GM12873 (cell line): ENCODE measurements around the gene ATP8A1.

Experiments
- TF ChIP-seq, protein P1 (sequence below): IDR thresholded peaks from 2 replicates; pipeline ENCODE4 v1.5.1; 2012; ENCODE audit warnings: low read depth, mild to moderate bottlenecking, moderate library complexity, low read length, control low read depth; ENCODE audit not compliant: insufficient read depth; ENCODE audit errors: missing control alignments

Gene ATP8A1

DNA sequence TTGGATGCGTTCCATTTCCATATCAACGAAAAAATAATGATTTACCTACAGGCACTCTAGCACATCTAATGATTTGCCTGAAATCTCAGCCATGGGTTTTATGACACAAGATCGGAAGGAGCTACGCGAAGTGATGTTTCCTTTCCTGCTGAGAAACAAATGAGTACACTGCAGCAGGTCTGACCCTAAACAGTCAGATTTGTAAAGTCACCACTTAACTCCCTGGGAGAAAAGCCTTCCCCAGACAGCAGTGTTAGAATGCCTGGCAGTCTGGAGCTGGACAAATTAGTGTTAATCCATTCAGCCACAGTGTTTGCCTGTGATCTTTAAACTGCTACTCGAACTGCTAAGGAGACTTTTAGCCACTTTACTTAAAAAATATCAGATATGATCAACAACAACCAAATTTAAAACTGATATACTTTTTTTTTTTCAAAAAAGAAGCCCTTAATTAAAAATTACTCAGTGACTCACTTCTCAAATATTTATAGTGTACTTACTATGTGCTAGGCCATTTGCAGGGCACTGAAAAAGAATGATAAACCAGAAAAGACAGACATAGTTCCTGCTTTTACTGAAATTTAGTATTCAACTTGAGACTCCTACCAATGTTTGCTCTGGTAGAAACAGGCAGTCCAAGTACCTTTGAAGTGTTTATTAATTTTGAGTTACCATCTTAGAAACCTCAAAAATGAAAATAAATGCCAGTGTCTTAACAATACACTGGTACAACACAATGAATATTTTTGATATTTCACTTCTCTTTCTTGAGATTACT is 155.1 kb downstream of the ATP8A1 start:
- TF ChIP-seq, protein P1, sequence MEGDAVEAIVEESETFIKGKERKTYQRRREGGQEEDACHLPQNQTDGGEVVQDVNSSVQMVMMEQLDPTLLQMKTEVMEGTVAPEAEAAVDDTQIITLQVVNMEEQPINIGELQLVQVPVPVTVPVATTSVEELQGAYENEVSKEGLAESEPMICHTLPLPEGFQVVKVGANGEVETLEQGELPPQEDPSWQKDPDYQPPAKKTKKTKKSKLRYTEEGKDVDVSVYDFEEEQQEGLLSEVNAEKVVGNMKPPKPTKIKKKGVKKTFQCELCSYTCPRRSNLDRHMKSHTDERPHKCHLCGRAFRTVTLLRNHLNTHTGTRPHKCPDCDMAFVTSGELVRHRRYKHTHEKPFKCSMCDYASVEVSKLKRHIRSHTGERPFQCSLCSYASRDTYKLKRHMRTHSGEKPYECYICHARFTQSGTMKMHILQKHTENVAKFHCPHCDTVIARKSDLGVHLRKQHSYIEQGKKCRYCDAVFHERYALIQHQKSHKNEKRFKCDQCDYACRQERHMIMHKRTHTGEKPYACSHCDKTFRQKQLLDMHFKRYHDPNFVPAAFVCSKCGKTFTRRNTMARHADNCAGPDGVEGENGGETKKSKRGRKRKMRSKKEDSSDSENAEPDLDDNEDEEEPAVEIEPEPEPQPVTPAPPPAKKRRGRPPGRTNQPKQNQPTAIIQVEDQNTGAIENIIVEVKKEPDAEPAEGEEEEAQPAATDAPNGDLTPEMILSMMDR: no peak

DNA sequence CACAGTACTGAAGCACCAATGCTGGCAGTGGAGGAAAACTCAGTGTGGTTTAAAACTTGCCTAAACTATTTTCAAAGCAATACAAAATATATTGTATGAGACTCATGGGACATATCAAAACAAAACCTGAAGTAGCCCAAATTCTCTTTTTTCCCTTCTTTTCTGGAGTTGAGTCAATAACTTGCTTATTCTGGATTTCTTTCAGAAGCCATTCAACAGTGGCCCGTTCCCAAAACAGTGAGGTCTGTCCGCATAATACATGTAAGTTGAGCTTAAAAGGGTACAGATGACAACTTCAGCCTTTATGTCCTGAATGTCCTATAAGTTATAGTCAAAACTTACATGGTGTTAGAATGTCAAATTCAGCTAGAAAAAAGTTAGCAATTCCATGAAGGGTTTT is 158.9 kb downstream of the ATP8A1 start:
- TF ChIP-seq, protein P1: no peak

DNA sequence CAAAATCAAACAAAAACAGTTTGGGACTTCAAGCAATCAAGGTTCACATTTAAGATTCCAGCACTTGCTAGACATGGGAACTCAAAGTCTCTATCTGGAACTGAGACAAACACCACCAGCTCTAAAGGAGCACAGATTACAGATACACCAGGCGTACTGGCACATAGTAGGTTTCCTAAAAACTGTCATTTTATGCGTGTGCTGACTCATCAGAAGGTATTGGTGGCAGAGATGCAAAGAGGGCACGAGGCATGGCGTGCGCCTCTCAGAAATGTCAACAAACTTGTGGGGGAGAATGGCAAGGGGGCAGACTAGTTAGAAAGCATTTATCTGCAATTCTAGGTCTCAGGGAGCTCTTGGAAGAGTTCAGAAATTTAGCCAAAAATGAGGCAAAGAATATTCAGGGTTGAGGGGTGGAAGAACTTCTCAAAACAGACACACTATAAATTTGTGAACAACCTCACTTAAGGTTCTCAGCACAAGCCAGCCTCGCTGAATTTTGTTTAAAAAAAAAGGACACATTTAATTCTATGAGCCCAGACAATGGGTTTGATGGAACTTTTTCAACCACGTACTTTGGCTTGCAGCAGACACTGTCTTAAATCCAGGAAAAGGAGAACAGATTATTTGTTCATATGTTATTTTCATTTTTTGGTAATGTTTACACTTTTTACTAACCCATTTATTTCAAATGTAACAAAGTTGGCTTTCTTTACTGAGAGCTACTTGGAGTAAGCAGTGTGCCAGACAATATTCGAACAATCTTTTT is 159.6 kb downstream of the ATP8A1 start:
- TF ChIP-seq, protein P1: no peak

DNA sequence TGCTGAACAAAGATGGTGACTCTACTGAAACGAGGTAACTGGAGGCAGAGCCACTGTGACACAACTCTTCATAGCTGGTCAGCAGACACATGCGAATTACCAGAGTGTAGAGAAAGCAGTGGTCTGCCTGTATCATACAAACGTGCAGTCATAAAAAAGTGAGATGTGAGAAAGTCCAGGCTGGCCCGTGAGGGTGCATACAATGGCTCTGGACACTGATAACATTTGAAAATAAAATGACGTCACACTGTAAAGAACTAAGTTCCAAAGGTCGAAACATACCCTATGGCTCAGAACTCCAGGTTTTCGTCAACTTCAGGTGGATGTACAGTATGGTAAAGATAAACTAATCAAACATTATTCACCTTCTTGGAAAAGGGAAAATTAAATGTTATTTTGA is 163.9 kb downstream of the ATP8A1 start:
- TF ChIP-seq, protein P1: no peak

DNA sequence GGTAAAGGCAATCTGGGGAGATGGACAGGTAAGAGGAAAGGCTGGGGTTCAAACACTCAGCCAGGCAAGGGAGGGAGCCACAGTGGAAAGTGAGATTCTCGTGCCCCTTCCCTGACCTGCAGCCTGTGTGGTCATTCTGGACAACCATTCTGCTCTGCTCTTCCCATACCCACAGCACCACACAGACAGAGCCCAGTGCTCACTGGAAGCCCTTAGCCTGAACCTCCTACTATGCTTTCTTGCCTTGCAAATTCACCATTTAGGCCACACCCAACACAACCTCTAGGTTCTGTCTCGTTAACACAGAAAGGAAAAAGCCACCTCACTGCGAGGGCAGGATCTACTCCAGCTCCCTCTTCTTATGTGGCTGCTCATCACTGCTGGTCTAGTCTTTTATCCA is 166.9 kb downstream of the ATP8A1 start:
- TF ChIP-seq, protein P1: no peak

DNA sequence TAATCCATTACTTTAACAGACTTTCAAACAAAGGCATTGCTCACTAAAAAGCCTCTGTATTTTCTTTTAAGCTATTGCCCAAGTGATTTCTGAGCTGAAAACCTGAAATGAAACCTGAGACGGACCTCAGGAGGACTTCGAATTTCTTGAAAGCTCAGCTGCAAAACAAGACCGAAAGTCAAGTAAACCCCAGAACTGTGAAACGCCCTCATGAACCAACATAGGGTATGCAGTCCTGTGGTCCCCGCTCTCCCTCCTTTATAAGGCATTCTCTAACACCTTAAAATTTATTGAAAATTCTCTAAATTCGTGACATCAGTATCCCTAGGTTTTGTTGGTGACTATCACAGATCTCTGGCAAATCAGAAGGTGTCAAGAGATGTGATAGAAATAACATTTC is 167.8 kb downstream of the ATP8A1 start:
- TF ChIP-seq, protein P1: no peak

DNA sequence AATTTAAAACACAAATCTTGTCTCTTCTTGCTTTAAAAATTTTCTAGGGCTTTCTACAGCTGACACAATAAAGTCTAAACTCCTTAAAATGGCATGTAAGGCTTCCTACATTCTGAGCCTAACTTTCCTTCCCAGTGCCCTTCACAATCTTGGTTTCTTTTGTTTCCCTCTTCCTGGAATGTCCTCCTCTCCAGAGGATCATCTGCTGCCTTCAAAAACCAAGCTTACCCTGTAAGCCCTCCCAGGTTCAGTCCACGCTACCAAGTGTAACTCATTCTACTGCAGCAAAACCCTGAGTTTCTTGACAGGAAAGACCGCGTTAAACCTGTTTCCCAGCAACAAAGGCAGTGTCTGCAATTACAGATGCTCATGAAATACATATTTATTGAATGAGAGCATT is 168.4 kb downstream of the ATP8A1 start:
- TF ChIP-seq, protein P1: no peak
